ENCODE measurements around the gene OR1J4.
"Not testable (repeated sequence)": the region's sequence is repeated elsewhere in the genome, so short reads cannot be mapped to it uniquely, and the experiment has no call there.

The OR1J4 gene, protein sequence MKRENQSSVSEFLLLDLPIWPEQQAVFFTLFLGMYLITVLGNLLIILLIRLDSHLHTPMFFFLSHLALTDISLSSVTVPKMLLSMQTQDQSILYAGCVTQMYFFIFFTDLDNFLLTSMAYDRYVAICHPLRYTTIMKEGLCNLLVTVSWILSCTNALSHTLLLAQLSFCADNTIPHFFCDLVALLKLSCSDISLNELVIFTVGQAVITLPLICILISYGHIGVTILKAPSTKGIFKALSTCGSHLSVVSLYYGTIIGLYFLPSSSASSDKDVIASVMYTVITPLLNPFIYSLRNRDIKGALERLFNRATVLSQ

DNA sequence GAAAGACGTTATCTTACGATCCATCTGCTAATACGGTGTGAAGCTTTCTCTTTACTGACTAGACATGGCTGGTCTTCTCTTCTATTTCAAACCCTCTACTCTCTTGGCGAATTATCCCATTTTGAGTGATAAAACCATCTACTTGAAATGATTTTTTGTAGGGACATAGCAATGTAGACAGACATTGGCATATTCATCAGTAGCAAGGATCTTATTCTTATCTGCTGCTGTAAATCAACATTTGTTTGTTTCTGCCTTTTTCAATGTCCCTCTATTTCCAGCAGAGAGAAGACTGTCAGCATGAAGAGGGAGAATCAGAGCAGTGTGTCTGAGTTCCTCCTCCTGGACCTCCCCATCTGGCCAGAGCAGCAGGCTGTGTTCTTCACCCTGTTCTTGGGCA lies at the start of gene OR1J4:
Gene OR1J4, plus strand, starts transcription at position 301 of the 400 bp plus-strand sequence. Its CDS starts 0 bp downstream, at position 301.
- DNase-seq: no peak
- Mint-ChIP-seq H3K27ac (no peak within 1 kb of the TSS), H3K36me3 (ENCODE audit: low read depth) (no peaks in the 10 kb centered on the region), H3K4me3 (no peak within 1 kb of the TSS), H3K4me1 (ENCODE audit: low read depth) (no peaks in the 10 kb centered on the region), H3K9me3 (no peaks in the 10 kb centered on the region), H3K27me3 (peaks cover 23% of the 10 kb centered on the region)

DNA sequence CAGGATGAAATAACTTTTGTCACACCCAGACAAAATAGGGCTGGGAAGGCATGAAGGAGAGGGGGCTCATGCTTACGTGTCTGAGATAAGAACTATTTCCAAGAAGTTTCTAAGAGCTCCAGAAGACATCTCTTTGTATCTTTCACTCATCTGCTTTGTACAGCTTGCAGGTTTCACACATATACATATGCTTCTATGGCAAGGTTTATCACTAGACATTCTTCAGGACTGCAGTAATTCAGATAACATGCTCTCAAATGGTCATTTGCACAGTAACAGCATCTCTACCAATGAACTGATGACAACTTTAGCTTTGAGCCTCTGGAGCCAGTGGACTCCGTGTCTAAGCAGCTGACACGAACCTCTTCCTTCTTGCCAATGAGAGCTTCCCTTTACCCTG lies 44.4 kb upstream of the OR1J4 start:
- H3K27ac Mint-ChIP-seq: no peak overlapping the region
- peaks cover 2% of the 10 kb centered on the region for H3K4me1 Mint-ChIP-seq (ENCODE audit: low read depth)
- peaks cover 40% of the 10 kb centered on the region for H3K27me3 Mint-ChIP-seq
- H3K9me3 Mint-ChIP-seq: no peaks in the 10 kb centered on the region
- H3K4me3 Mint-ChIP-seq: no peak overlapping the region
- DNase-seq: no peak
- H3K36me3 Mint-ChIP-seq (ENCODE audit: low read depth): no peaks in the 10 kb centered on the region

DNA sequence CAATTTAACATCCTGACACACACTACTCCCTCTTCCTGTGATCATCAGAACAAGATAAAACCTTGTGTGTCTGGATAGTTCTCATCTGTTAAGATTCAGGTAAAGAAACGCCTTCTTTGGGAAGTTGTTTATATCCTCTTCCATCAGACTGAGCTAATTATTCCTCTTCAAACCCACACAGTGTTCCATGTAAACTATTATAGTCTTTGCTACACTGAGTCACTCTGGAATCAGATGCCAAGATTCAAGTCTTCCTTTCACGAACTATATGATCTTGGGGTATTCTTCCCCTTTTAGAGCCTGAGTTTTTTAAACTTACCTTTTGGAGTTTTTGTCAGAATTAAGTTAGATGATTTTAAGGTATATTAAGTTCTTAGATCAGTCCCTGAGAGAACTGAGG lies 43.2 kb upstream of the OR1J4 start:
- DNase-seq: no peak
- Mint-ChIP-seq H3K9me3 (no peaks in the 10 kb centered on the region), H3K4me3 (no peak overlapping the region), H3K36me3 (ENCODE audit: low read depth) (no peaks in the 10 kb centered on the region), H3K4me1 (ENCODE audit: low read depth) (peaks cover 2% of the 10 kb centered on the region), H3K27ac (no peak overlapping the region), H3K27me3 (peaks cover 40% of the 10 kb centered on the region)

DNA sequence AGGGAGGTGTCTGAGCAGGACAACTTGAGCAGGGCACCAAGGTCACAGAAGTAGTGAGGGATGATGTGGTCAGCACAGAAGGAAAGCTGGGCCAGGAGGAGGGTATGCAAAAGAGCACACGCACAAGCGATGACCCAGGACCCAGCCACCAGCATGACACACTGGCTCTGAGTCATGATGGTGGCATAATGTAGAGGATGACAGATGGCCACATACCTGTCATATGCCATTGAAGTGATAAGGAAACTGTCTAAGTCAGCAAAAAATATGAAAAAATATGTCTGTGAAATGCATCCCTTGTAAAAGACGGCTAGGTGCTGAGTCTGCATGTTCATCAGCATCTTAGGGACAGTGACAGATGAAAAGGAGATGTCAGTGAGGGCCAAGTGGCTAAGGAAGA lies 41.6 kb upstream of the OR1J4 start:
- no peaks in the 10 kb centered on the region for H3K36me3 Mint-ChIP-seq (ENCODE audit: low read depth)
- H3K27ac Mint-ChIP-seq: no peak overlapping the region
- no peak for DNase-seq
- H3K27me3 Mint-ChIP-seq: peaks cover 40% of the 10 kb centered on the region
- H3K9me3 Mint-ChIP-seq: no peaks in the 10 kb centered on the region
- H3K4me1 Mint-ChIP-seq (ENCODE audit: low read depth): peaks cover 2% of the 10 kb centered on the region
- no peak overlapping the region for H3K4me3 Mint-ChIP-seq

DNA sequence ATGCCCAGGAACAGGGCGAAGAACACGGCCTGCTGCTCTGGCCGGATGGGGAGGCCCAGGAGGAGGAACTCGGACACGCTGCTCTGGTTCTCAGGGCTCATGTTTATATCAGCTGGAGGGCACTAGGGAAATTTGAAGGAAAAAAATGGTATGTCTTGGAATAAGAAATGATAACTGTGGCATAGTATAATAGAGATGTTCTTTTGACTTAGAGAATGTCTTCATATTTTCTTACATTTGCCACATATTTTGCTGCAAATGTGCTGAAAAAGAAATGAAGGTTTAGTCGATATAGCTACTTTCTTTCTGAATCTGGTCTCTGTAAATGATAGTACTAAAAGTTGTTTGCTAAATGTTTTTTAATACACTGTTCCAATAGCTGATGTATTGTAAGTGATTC lies 41.1 kb upstream of the OR1J4 start, which contains the start of gene OR1J1:
Gene OR1J1, minus strand, starts transcription at position 101 of the 400 bp plus-strand sequence. Its CDS starts 0 bp downstream, at position 101.
- no peak within 1 kb of the TSS for H3K4me3 Mint-ChIP-seq
- no peaks in the 10 kb centered on the region for H3K36me3 Mint-ChIP-seq (ENCODE audit: low read depth)
- DNase-seq: no peak
- H3K4me1 Mint-ChIP-seq (ENCODE audit: low read depth): peaks cover 2% of the 10 kb centered on the region
- no peaks in the 10 kb centered on the region for H3K9me3 Mint-ChIP-seq
- peaks cover 40% of the 10 kb centered on the region for H3K27me3 Mint-ChIP-seq
- no peak within 1 kb of the TSS for H3K27ac Mint-ChIP-seq

DNA sequence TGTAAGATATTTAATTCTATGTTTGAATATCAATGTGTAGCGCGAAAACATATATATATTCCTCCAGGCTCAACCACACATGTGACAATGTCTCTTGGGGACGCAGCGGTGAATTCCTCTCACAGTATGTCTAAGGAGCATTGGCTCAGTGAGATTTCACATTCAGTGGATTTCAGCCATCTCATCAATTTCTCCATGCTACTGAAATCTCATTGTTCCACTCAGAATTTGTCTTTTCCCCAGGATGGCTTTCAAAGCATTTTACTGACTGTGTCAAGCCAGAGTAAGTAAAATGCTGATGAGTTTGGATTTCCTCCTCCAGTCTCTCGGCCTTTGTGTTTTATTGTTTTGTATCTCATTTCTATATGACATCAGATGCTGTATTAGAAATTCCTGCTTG lies 39.9 kb upstream of the OR1J4 start:
- no peak overlapping the region for H3K4me3 Mint-ChIP-seq

DNA sequence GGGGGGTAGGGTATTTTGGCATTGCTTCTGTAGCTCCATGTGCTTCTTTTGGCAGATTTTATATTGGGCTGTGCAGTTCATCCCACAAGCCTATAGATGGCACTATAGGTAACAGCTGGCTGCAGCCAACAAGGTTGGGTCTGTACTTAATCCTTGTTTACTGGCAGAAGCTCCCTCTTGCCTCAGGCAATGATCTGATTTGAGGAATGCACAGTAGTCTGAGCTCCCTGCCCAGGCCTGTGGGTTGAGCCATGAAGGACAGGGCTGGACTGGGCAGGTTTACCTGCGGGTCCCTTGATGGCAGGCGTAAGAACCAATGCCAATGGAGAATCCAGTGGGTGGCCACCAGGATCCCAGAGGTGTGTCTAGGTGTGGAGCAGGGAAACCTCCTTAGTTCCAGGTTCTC lies 20.1 kb upstream of the OR1J4 start:
- H3K36me3 Mint-ChIP-seq (ENCODE audit: low read depth): no peaks in the 10 kb centered on the region
- H3K4me3 Mint-ChIP-seq: no peak overlapping the region
- H3K9me3 Mint-ChIP-seq: peaks cover 6% of the 10 kb centered on the region
- DNase-seq: no peak
- no peaks in the 10 kb centered on the region for H3K4me1 Mint-ChIP-seq (ENCODE audit: low read depth)
- H3K27me3 Mint-ChIP-seq: peaks cover 51% of the 10 kb centered on the region
- no peak overlapping the region for H3K27ac Mint-ChIP-seq

More for the DNA sequence above, 39.9 kb upstream of the OR1J4 start:
- H3K27ac Mint-ChIP-seq: no peak overlapping the region
- H3K27me3 Mint-ChIP-seq: peaks cover 33% of the 10 kb centered on the region
- H3K4me1 Mint-ChIP-seq (ENCODE audit: low read depth): peaks cover 2% of the 10 kb centered on the region
- no peak for DNase-seq
- H3K36me3 Mint-ChIP-seq (ENCODE audit: low read depth): no peaks in the 10 kb centered on the region
- H3K9me3 Mint-ChIP-seq: no peaks in the 10 kb centered on the region

DNA sequence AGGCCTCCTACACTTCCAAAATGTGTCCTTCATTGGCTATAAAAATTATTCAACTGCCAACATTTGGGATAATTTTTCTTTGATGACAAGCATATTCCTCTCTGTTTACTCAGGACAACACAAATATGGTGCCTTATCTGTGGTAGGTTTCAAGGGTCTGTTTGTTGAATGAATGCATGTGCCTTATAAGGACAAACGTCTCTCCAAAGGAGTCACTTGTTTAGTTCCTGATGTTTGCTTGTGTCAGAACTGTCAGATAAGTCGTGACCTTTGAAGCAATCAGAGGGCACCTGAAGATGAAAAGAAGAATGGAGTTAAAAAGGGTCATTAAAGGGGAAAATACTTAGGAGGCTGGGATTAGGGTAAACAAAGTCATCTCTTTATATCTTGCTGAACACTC lies 12.0 kb upstream of the OR1J4 start:
- Mint-ChIP-seq H3K36me3 (ENCODE audit: low read depth) (no peaks in the 10 kb centered on the region), H3K9me3 (no peaks in the 10 kb centered on the region), H3K27ac (no peak overlapping the region), H3K4me3 (no peak overlapping the region), H3K4me1 (ENCODE audit: low read depth) (no peaks in the 10 kb centered on the region), H3K27me3 (peaks cover 31% of the 10 kb centered on the region)
- DNase-seq: no peak

DNA sequence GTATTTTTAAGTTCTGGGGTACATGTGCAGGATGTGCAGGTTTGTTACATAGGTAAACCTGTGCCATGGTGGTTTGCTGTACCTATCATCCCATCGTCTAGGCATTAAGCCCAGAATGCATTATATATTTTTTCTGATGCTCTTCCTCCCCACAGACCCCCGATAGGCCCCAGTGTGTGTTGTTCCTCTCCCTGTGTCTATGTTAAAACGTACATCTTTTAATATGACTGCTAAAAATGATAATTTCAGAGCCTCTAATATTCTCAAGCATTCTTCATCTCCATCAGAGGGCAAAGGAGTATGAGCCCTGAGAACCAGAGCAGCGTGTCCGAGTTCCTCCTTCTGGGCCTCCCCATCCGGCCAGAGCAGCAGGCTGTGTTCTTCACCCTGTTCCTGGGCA lies 8.4 kb upstream of the OR1J4 start, which contains the start of gene OR1J2:
Gene OR1J2, plus strand, starts transcription at position 301 of the 400 bp plus-strand sequence. Its CDS starts 0 bp downstream, at position 301.
- Mint-ChIP-seq H3K4me3 (no peak within 1 kb of the TSS), H3K27ac (no peak within 1 kb of the TSS), H3K4me1 (ENCODE audit: low read depth) (no peaks in the 10 kb centered on the region), H3K27me3 (peaks cover 34% of the 10 kb centered on the region), H3K36me3 (ENCODE audit: low read depth) (no peaks in the 10 kb centered on the region), H3K9me3 (no peaks in the 10 kb centered on the region)
- DNase-seq: no peak

DNA sequence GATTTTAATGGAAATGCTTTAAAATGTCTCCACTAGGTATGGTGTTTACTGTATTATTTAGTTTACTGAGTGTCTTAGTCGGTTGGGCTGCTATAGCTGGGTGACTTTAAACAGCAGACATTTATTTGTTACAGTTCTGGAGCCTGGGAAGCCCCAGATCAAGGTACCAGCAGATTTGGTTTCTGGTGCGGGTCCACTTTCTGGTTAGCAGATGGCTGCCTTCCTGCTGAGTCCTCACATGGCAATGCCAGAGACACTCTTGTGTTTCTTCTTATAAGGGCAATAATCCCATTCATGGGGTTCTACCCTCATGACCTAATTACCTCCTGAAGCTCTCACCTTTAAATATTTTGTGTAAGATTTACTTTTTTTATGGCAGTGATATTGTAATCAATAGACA lies 715 bp upstream of the OR1J4 start:
- H3K27ac Mint-ChIP-seq: no peak overlapping the region
- no peaks in the 10 kb centered on the region for H3K9me3 Mint-ChIP-seq
- H3K27me3 Mint-ChIP-seq: peaks cover 20% of the 10 kb centered on the region
- no peaks in the 10 kb centered on the region for H3K4me1 Mint-ChIP-seq (ENCODE audit: low read depth)
- no peak for DNase-seq
- no peaks in the 10 kb centered on the region for H3K36me3 Mint-ChIP-seq (ENCODE audit: low read depth)
- H3K4me3 Mint-ChIP-seq: no peak overlapping the region

DNA sequence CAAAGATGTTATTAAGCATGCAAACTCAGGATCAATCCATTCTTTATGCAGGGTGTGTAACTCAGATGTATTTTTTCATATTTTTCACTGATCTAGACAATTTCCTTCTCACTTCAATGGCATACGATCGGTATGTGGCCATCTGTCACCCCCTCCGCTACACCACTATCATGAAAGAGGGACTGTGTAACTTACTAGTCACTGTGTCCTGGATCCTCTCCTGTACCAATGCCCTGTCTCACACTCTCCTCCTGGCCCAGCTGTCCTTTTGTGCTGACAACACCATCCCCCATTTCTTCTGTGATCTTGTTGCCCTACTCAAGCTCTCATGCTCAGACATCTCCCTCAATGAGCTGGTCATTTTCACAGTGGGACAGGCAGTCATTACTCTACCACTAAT lies 435 bp downstream of the OR1J4 start:
- Mint-ChIP-seq H3K4me3 (no peak overlapping the region), H3K27me3 (peaks cover 23% of the 10 kb centered on the region), H3K36me3 (ENCODE audit: low read depth) (no peaks in the 10 kb centered on the region), H3K27ac (no peak overlapping the region), H3K4me1 (ENCODE audit: low read depth) (no peaks in the 10 kb centered on the region), H3K9me3 (no peaks in the 10 kb centered on the region)
- DNase-seq: no peak

DNA sequence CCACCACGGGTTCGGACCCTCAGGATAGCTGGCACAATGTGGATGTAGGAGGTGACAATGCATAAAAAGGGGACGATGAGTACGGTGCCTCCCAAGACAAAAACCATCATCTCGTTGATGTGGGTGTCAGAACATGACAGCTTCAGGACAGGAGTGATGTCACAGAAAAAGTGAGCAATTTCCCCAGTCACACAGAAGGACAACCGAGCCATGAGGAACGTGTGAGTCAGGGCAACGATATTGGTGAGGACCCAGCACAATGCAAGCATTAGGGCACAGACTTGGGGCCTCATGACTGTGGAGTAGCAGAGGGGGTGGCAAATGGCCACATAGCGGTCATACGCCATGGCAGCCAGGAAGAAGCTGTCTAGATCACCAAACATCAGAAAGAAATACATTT lies 7.7 kb downstream of the OR1J4 start:
- Mint-ChIP-seq H3K9me3 (no peaks in the 10 kb centered on the region), H3K27me3 (peaks cover 31% of the 10 kb centered on the region), H3K4me3 (no peak overlapping the region), H3K4me1 (ENCODE audit: low read depth) (peaks cover 11% of the 10 kb centered on the region), H3K36me3 (ENCODE audit: low read depth) (no peaks in the 10 kb centered on the region), H3K27ac (no peak overlapping the region)
- DNase-seq: no peak

DNA sequence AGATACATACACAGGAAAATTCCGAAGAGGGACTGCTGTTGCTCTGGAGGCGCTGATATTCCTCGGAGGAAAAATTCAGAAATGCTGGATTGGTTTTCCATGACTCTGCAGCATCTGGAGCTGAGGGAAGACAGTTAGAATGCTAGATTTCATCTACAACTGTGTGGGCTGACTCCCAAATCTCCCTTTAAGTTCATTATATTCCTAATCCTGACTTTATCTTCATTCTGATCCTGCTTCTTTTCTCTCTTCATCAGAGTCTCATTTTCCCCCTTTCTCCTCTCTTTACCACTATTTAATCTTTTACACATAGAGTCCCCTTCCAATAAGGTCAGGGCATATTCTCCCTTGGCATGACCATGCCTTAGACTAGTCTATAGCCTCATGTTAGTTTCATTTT lies 8.3 kb downstream of the OR1J4 start, which contains the start of gene OR1N1:
Gene OR1N1, minus strand, starts transcription at position 101 of the 400 bp plus-strand sequence. Its CDS starts 0 bp downstream, at position 101.
- no peaks in the 10 kb centered on the region for H3K9me3 Mint-ChIP-seq
- H3K4me3 Mint-ChIP-seq: no peak within 1 kb of the TSS
- no peak for DNase-seq
- H3K36me3 Mint-ChIP-seq (ENCODE audit: low read depth): no peaks in the 10 kb centered on the region
- H3K27ac Mint-ChIP-seq: no peak within 1 kb of the TSS
- peaks cover 31% of the 10 kb centered on the region for H3K27me3 Mint-ChIP-seq
- H3K4me1 Mint-ChIP-seq (ENCODE audit: low read depth): peaks cover 11% of the 10 kb centered on the region

DNA sequence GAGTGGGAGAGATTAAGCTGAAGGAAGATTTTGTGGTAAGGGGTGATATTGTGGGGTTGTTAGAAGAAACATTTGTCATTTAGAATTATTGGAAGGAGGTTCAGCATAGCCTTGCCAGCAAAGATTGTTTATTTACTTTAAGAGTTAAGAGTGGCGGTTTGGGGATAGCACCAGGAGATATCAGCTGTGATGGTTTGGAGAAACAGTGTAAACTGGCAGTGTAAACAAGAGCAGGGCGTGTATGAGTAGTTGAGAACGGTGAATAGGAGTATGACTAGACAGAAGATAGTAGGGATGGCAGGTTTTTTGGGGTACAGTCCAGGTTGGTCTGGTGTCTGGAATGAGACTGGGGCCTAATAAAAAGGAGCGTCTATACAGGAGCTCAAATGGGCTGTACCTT lies 12.2 kb downstream of the OR1J4 start:
- not testable (repeated sequence) for H3K27ac Mint-ChIP-seq; H3K9me3 Mint-ChIP-seq; H3K36me3 Mint-ChIP-seq (ENCODE audit: low read depth); DNase-seq; H3K4me3 Mint-ChIP-seq; H3K27me3 Mint-ChIP-seq
- H3K4me1 Mint-ChIP-seq (ENCODE audit: low read depth): peaks cover 11% of the 10 kb centered on the region

DNA sequence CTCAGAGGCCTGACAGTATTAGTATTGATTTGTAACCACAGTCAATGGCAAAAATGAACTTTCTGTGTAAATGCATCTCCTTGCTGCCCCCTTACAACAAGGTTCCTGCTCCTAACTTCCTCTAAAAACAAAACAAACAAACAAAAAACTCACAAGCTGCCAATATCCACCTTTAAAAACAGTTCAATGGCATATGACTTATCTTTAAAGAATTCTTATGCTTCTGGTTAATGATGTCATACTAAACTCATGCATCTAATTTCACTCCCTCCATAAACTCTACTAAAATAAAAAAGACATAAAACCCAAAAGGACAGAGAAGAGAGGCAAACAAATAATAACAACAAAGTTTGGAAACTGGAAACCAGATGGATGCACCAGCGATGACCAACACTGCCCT lies 17.2 kb downstream of the OR1J4 start:
- H3K4me1 Mint-ChIP-seq (ENCODE audit: low read depth): no peaks in the 10 kb centered on the region
- no peak overlapping the region for H3K4me3 Mint-ChIP-seq
- H3K36me3 Mint-ChIP-seq (ENCODE audit: low read depth): no peaks in the 10 kb centered on the region
- no peaks in the 10 kb centered on the region for H3K27me3 Mint-ChIP-seq
- H3K27ac Mint-ChIP-seq: no peak overlapping the region
- DNase-seq: no peak
- H3K9me3 Mint-ChIP-seq: peaks cover 6% of the 10 kb centered on the region
